A204.1 (cell line): ENCODE results near the gene MAGI1.
"Not testable (repeated sequence)": the region's sequence is repeated elsewhere in the genome, so short reads cannot be mapped to it uniquely, and the experiment has no call there.

Source experiments
- FAIRE-seq: peaks from 2 replicates; lab custom pipeline; 2012; peaks lifted over from hg19 to GRCh38; lab: Jason Lieb, UNC

MAGI1 gene

DNA sequence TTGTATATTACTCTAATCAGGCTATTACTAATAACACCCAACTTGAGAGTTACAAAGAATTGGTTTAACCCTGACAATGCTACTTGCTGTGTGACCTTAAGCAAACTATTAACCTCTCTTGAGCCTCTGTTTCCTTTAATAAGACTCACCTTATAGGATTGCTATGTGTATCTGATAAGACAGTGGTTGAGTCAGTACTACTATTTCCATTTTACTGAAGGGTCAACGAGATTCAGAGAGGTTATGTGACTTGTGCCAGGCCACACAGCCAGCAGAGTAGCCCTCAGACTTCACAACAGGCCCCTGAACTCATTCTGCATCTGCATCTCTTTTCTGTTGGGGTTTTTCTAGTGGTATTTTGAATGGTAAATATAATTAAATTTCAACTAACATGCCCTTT, 420.1 kb downstream of the MAGI1 start:
- no peak for FAIRE-seq

DNA sequence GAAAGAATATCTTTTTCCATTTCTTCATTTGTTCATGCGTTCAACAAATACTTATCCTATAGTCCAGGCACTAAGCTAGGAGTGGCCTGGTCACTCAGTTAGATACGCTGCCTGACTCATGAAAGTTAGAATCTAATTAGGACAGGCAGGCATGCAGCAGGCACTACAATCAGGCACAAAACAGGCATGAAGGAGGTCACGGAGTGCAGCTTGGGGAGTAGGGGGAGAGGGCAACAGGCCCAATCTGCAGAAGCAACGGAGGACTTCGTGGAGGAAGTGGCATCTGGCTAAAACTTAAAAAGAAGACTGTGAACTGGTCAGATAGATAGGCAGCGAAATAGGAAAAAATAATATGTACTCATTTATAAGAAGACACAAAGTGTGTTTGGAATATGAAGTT, 420.9 kb downstream of the MAGI1 start:
- FAIRE-seq = no peak

DNA sequence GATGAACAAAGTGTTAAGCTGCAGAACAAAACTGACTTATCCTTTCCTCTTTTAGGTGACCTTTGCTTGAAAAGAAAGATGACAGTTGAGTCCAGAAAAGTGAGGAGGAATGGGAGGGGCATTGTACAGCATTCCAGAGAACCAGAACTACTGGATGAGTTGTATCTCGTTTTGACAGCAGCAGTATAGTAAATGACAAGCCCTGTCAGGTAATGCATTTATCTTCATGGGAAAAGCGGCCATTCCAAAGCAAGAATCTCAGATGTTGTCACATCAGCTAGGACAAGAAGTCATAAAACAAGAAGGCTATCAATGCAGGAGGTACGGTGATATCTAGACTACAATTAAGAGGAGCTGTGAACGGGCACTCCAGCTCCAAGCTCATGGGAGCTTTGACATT, 421.5 kb downstream of the MAGI1 start:
- no peak for FAIRE-seq

DNA sequence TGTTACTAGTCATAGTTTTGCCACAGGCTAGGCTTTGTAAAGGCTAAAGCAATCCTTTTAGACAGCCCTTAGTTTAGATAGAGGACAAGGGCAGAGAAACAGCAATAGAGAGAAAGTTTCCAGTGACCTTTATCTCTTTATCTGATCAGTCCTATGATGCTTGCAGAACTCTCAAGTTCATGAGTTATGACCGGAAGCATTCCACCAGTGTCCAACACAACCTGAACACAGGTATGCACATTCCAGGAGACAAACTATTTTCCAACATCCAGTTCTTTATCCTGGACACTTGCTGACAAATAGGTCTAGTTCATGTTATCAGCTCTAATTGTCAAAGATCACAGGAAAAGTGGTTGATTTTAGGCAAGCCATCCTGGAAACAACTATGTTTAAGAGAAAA, 422.2 kb downstream of the MAGI1 start:
- no peak for FAIRE-seq

DNA sequence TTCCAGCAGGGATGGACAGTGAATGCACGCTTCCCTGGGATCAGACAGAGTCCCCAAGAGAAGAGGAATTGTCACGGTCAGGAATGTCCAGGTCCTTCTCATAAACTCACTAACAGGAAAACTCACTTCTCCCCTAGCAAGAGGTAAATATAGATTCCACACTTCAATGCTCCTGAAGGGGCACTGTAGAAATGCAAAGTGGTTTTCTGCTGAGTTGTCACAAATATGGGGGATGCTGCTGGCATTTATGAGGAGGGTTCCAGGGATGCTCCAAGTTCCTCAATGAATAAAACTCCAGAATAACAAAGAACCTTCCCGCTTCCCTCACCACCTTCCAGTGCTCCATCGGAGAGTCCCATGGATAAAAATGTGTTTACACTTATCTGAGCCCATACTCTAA, 423.4 kb downstream of the MAGI1 start:
- no peak for FAIRE-seq

DNA sequence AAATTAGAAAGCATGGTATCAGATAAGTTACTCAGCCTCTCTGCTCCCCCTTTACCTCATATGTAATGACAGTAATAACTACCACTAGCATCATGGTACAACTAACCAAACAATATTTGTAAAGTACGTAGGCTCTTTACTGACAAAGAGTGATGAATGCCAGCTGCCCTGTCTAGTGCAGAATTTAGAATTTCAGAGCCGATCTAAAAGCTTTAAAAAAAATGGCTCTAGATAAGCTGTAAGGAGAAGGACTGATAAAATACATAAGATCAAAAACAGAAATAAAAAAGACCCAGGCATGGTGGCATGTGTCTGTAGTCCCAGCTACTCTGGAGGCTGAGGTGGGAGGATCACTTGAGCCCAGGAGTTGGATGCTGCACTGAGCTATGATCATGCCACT, 424.1 kb downstream of the MAGI1 start:
- FAIRE-seq = no peak

DNA sequence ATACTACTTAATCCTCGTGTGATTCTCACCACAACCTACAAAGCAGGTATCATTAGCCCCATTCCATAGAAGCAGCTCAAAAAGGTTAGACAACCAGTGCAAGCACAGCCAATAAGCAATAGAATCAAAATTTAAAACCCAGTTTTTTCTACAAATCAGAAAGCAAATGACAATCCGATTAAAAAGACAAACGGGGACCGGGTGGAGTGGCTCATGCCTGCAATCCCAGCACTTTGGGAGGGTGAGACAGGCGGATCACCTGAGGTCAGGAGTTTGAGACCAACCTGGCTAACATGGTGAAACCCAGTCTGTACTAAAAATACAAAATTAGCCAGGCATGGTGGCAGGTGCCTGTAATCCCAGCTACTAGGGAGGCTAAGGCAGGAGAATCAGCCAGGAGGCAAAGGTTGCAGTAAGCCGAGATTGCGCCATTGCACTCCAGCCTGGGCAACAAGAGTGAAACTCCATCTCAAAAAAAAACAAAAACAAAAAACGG, 430.7 kb downstream of the MAGI1 start:
- not testable (repeated sequence) for FAIRE-seq

DNA sequence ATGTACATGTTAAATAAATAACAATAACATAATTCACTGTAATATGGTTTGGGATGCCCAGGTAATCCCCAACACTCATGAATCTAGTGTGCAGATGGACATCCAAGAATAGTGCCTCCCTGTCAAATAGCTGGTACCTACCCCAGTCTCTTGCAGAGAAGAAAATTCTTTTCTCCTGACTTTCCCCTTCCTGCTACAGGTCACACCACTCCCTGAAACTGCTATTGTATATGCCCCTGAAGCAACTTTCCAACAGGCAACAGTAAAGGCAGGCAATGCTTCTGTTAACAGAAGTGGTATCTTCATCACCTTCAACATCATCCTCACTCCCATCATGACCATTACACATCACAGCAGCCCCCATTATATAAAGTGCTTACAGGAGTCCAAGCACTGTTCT, 431.6 kb downstream of the MAGI1 start:
- FAIRE-seq = no peak

DNA sequence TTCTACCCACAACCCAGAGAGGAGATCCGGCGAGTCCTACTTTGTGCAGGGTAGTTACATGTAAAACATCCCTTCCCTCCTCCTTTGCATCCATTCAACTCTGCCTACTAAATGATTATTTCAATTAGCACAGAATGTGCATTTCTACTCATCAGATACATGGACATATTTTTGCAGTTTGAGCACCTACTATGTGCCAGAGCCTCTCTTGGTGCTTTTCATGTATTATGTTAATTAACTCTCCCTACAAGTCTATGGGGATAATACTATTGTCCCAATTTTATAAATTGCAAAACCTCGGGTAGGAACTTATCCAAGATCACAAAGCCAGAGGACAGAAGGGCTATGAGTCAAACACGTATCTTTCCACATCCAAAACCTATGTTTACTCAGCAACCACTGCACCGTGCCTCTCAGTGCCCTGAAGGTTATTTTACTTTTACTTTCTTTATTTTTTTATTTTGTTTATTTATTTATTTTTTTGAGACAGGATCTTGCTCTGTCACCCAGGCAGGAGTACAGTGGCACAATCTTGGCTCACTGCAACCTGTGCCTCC, 432.8 kb downstream of the MAGI1 start:
- no peak for FAIRE-seq

DNA sequence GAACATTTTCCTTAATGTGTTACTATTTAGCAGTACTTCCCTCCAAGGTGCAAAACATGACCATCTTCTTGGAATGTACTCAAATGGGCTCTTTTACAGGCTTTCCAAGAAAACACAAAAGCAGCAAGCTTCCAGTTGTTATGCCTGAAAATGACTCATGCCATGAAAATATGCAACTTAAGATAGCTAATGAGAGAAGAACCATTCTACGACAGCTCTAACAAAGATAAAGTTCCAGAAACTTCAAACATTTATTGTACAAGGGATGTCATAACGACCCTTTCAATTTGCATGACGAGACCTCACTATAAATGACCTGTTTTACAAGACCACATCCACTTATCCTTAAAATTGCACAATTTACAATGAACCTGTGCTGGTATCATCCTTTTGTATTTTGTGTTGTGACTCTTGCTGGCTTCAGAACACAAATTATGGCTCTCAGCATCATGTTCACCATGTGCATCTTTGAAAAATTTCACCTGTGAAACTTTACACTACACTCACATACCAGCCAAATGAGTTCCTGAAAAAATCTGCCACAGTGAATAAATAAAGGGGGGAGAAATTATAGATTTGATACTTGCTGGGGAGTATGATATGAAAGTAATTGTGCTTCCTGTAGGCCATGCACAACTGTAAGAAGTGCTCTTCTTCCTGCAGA, 433.7 kb downstream of the MAGI1 start:
- FAIRE-seq = no peak

DNA sequence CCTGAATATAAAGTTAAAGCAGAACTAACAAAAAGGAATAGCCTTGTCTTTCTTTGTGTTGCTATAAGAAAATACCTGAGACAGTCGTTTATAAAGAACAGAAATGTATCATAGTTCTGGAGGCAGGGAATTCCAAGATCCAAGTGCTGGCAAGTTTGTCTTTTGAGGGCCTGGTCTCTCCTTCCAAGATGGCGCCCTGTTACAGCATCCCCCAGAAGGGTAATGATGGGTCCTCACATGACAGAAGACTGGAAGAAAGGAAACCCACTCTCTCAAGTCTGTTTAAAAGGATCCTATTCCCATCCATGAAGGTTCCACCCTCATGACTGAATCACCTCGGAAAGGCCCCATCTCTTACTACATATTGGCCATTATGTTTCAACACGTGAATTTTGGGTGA, 435.1 kb downstream of the MAGI1 start:
- FAIRE-seq = no peak

DNA sequence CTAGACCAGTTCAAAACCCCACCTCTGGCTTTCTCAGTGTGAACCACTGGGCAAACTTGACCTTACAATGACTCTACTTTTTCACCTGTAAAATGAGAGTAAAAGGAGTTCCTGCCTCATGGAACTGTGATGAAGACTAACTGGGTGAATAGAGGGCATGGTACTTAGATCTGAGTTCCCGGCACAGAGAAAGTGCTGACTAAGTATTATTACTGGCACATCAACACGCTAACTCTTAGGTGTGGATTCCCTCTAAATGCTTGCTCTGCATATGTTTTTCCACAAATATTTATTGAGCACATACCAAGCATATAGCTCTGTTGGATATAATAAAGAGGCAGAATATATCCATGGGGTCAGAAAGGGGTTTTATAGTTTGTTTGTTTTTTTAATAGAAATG, 437.8 kb downstream of the MAGI1 start:
- no peak for FAIRE-seq

DNA sequence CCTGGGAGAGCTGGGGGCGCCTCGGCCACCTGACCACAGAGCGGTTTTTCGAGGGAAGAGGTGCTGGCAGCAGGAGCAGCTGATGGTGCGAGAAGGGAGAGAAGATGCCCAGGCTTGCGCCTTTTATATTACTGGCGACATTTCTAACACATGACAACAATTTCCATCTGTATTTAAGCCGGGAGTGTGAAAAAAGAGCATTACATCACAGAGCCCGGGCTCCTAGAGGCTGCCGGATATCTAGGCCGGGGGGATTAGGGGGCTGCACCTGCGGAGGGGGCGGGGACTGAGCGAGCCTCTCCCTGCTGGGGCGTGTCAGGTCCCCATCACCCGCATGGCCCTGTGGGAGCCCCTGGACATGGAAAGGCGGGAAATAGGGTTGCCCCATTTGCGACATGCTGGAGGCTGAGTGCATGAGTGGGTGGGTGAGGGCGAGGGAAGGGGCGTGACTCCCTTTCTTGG, 440.7 kb downstream of the MAGI1 start:
- no peak for FAIRE-seq

DNA sequence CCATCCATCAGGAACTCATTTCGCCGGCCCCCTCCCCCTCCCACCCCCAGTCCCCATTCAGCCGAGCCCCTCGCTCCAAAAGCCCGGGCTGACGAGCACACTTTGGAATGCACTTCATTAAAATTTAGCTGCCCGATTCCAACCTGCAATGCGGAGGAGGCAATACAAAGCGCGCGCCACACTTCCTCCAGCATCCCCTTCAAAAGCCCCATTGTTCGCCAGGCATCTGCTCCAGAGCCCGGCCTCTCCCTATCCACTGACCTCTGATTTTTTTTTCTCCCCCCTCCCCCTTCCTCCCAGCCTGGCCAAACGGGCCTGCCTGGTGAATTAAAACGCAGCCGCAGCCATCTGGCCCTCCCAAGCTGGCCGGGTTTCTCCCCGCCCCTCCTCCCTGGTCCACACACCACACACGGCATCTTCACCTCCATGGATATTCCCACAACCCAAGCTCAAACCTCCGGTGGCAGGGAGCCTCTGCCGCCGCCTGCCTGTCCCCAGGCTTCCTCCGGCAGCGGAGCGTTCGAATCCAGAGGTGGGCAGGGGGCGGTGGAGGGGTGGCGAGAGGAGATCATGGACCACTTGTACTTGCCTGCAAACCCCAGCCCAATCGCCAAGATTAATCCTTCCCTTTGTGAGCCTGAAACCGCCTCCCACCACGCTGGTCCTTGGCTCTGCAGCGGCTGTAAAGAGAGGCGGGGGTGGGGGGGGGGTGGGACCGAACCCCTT, 441.3 kb downstream of the MAGI1 start:
- no peak for FAIRE-seq

DNA sequence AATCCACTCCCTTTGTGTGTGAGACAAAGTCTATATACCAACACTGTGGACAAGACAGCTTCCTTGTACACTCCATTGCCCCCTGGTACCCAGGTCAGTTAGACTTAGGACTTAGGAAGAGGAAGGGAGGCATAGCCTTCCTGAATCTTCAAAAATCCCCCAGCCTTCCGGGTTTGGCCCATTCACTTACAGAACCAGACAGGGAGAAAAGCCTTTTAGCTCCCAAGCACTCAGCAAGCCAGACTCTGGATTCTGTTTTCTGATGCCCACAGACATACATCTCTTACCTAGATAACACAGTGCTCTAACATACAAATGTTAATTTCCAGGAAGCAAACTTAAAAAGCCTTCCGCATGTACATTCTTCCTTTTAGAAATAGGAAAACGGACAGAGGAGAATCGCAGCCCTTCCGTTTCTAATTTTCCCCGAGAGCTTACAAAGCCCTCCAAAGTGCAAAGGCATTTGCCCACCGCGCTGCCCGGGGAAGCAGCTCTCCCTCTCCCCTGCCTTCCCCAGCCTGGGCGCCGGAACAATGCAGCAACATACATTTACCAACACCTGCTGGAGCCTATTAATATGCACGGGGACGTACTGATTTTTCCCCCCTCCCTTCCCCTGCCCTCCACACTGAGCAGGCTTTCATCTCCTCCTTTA, 442.0 kb downstream of the MAGI1 start:
- no peak for FAIRE-seq

DNA sequence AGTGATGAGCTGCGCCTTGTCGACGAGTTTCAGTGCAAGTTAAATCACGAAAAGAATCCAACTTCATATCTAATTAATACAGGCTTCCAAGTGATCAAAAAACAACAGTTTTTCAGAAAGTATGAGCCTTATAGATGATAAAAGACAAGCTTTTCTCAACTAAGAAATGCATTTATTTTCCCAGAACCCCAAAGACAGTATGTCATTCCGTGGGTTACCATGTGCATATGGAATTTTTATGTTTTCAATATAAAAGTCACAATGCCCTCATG, 442.8 kb downstream of the MAGI1 start:
- FAIRE-seq = no peak

DNA sequence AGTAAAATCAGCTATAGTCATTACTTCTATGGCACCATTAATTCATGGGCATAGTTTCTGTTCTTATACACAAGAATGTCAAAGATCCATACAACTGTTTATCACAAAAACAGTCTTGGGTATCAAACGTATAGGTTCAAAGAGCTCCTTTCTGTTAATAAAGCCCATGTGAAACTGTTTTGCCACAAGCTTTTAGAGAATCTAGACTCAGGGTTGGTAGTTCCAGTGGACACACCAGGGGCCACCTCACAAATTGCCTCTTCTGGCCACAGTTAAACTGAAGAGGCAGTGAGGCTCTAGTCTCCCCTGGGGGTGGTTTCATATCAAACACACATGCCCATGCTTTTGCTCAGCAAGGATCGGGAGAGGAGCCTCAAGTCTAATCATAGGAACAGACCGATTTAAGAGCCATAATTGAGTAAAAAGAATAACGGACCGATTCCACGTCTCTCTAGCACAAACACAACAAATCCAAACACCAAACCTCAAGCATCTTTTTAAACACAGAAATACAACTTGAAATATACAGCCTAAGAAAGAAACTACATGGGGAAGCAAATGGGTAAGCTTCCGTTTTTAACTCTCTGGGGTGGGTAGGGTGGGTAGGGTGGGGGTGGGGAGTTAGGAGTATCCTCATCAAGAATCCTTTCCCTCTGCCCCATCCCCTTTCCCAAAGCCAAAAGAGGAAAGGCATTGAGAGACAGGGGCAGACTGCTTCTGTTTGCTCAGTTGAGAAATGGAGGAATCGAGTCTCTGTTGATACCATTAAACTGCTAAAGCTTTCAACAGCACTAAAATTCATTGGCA, 443.3 kb downstream of the MAGI1 start:
- FAIRE-seq = no peak

DNA sequence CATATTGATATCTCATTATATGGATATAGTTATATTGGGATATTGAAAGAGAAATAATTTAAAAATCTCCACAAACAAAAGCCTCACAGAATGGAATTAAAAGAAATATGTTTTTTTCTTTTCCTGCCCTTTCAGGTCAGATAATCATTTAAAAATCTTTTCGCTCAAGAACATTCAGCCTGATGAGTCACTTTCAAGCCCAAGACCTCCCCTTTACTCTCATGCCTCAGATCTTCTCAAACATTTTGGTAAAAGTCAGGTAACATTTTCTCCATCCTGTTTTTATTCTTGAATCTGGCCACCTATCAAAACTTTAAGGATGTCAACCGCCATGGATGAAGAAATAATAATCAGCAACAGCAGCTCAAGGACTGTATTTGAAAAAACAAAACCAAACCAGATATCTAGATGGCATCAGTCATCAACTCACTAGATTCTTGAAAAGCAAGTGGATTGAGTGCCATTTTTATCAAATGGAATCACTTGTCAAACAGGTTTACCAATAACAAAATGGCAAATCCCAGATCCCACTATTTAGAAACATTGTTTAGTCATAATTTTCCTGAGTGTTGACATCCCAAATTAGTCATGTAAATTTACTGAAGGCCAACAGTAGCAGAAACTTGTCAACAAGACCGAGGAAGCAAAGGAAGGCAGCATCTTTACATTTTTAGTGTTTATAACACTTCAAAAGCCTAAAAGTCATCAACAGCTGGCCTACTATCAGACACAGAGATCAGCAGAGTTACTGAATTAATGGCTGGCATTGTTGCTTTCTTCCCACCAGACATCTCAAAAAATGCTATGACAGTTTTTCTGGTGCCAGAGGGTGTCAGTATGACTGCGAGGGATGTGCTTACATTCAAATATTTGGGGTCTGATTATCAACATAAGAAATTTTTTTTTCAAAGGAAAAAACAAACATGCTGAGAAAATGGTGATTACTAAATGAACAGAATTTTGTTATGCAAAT, 444.7 kb downstream of the MAGI1 start:
- FAIRE-seq = no peak

DNA sequence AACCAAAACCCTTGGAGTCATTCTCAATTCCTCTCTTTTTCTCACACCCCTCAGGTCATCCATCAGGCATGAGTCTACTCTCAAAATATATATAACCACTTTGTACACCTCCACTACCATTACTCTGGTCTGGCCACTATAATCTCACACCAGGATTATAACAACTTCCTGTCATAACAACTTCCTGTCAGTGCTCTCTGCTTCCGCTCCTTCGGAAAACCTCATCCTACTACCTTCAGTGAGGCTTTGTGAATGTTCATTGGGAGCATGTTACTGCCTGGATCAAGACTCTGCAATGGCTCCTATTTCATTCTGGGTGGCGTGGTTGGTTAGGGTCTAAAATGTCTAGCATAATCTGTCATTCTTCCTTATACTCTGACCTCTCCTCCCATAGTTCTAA, 447.4 kb downstream of the MAGI1 start:
- FAIRE-seq = no peak

DNA sequence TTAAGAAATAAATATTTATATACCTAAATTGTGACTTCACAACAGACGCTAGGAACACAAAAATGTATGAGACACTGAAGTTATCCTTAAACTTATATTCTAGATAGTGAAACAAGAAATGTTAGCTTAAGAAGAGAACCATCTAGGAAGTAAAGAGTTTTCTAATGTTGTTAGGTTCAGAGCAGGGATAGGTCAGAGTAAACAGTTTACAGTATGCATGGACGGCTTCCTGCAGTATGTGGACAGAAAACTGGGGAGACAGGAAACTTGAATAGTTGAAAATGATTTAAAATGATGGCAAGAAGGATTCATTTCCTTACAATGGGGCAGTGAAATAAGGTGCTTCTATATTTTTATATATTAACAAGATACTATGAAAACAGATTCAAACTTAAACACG, 449.8 kb downstream of the MAGI1 start:
- FAIRE-seq = no peak
